Hematopoietic multipotent progenitor cell treated with erythropoietin and hydrocortisone succinate and interleukin-3 and kit ligand, for 15 days (in vitro differentiated cells): Measurements from ENCODE around the gene CARD9.
A peak's percentile ranks its signal among the peaks of the same experiment; 100 is the strongest.

Experiments
- DNase-seq: peaks from one replicate; pipeline ENCODE4 v3.0.0-alpha.2; 2015; ENCODE audit warnings: low spot score

Gene CARD9

DNA sequence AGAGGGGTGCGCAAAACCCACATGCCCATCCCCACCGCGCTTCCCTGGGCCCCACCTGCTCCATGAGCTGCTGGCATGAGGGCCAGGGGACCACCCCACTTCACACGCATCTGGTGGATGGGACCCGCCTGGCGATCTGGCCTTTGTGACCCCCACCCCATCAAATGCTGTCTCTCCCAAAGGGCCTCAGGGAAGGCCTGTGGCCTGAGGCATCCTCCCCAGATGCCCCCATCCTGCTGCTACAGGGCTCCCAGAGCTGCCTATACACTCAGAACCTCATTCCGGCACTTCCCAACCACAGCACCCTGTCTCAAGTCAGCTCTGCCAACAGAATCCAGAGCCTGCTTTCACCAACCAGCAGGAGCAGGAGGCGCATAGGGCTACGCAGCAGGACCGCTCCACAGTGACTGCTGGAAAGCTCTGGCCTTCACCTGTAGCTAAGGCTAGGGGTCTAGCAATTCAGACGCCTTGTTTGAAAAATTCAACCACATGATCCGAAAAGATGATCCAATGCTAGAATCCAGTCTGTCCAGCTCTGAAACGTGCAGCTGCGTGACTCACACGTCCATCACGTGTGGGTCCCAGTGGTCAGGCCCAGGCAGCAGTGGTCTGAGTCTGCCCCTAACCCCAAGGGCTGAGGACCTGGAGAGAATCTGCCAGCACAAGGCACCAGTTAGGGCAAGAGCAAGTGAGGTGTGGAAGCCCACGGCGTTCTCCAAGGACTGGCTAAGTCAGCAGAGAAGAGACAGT, 27.9 kb upstream of the CARD9 start:
- no peak for DNase-seq

DNA sequence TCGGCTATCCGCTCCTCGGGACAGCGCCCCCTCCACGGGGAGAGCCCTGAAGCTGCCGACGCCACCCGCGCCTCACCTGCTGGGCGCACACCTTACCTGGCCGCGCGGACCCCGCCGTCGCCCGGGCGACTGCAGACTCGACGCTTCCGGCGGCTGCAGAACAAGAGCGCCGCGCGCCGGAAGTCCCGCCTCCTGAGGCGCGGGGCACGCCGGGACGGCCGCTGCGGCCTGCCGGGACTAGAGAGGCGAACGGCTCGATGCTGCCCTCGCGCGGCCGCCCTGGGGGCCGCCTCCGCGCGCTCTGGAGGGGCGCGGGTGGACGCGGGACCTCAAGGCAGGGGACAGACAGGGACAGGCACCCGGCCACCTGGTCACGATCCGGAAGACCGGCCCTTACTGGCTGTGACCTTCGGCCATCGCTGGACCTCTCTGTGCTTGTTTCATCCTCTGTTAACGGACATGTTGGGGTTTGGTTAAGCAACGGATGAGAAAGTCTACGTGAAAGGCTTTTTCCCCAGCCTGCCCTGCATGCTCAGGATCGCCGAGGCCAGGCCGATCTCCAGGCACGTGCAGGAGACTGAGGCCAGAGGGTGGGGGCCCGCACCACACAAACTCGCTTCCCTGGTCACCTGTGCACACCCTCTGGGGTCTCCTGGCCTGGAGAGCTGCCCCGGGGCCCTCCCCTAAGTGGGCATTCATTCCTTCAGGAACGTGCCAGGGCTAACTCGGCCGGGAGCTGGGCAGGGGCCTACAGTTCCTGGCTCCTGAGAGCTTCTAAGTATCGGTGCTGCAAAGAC, 26.8 kb upstream of the CARD9 start, which contains the start of gene SNAPC4:
SNAPC4 (minus strand) TSS at position 133 of the 797 bp plus-strand sequence. CDS start 1,742 bp downstream, outside the sequence.
- peak; percentile 90 for DNase-seq

DNA sequence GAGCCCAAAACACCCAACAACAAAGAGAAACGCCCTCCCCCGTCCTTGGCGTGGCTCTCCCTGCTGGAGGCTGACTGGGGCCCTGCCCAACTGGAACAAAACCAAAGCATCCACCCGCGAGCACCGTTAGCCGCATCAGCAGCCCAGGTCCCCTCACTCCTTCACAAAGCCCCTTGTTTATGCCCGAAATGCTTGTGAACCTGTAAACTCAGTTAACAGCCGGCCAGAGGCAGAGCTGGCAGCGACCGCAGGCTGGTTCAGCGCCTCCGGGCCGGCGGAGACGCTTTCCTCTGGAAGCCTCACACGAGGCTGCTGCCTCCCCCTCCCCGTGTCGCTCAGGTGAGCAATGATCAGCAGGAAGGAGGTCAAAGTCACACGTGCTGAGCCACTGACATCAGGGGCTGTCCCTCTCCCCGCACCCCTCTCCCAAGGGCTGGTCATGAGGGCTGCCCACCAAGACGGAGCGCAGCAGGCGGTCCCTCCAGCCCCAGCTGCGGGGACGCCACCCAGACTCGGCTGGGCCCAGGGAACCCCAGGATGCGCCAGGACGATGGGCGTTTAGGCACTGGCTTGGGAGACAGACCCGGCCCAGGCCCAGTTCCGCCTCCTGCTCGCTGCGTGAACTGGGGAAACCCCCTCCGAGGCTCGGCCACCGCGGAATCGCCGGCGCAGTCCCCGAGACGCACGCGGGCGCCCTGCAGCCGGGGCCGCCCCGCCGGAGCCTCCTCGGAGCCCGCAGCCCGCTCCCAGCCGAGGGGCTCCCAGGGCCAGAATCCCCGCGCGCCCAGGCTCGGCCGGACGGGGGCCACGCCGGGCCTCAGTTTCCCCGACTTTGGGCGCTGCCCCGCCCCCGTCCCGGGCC, 25.9 kb upstream of the CARD9 start:
- DNase-seq, result peak; percentile 23

DNA sequence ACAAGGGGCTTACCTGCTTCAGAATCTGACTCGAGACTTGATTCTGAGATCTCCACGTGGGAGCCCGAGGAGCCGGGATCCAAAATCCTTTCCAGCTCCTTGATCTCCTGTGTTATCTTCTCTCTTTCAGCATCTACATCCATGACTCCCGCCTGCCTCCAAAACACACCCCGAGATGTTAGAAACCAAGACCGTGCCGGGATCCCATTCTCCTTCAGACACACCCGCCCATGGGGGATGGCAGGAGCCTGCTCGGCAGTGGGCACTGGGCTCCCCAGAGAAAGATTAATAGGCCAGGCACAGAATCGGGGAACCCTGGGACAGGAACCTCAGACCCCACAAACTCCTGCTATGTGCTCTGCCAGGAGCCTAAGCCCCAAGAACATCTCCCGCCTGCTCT, 24.8 kb upstream of the CARD9 start:
- no peak for DNase-seq

DNA sequence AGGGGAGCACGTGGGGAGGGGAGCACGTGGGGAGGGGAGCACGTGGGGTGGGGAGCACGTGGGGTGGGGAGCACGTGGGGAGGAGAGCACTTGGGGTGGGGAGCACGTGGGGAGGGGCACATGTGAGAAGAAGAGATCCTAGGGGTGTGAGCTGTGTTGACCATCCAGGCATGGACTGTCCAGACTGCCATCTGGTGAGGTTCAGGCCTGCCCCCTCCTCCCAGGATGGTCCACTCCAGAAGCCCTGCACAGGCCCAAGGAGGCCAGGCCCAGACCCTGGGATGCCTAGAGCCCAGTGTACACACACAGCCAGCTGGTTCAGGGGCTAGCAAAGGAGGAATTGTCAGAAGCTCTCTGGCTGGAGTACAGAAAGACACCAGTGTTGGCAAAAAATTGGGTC, 24.2 kb upstream of the CARD9 start:
- DNase-seq, result no peak

DNA sequence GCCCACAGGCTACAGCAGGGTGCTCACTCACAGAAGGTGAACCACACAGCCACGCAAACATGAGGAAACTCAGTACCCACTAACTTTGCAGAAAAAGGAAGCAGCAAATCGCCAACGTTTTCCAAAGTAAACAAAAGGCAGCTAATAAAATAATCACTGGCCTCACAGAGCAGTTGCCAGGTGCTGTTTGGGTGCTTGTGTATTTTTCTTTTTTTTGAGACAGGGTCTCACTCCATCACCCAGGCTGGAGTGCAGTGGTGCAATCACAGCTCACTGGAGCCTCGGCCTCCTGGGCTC, 22.7 kb upstream of the CARD9 start:
- no peak for DNase-seq

DNA sequence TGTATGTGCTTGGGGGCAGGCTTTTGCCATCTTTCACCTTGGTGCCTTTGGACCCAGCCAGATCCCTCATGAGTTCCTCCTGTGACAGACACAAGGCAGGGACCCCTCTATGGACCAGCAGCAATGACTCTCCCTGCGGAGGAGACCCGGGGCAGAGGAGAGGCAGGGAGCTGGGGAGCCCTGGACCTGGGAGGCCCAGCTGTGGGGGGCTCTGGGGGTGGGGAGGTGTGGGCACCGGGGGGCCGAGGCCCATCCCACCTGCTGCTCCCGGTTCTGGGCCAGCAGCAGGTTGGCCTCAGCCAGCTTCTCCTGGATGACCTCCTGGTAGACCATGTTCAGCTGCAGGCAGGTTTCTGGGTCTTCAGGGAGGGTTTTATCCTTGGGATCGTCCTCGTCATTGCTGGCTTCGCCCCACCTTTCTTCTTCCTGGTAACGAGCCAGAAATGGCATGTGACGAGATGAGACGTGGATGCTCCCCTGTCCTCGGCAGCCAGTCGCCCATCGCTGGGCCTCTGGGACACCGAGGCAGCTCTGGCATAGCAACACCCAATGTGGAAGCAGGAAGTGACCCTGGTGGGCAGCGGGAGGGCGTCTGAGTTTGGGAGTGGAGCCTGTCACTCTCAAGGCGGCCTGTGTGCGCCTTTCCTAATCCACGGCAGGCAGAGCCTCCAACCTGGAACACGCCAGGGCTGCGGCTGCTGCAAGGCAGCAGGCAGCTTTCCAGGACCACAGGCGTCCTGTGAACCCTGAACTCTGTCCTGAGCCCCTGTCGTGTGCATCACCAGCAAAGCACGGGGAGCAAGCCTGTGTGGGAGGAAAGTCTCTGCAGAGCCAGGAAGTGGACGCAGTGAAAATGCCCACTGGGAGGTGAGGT, 22.1 kb upstream of the CARD9 start:
- no peak for DNase-seq

DNA sequence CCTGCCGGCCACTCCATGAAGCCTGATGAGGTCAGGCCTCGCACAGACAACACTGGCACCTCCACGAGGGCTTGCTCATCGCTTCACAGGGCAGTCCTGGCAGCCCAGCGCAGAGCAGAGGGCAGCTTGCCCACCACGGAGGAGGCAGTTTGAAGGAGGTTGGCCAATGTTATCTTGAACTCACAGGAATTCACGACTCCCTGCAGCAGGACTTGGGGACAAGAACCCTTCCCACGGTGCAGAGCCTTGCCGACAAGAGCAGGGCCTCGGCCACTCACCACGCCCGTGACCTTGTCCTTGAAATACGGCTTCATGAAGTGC, 21.5 kb upstream of the CARD9 start:
- no peak for DNase-seq

DNA sequence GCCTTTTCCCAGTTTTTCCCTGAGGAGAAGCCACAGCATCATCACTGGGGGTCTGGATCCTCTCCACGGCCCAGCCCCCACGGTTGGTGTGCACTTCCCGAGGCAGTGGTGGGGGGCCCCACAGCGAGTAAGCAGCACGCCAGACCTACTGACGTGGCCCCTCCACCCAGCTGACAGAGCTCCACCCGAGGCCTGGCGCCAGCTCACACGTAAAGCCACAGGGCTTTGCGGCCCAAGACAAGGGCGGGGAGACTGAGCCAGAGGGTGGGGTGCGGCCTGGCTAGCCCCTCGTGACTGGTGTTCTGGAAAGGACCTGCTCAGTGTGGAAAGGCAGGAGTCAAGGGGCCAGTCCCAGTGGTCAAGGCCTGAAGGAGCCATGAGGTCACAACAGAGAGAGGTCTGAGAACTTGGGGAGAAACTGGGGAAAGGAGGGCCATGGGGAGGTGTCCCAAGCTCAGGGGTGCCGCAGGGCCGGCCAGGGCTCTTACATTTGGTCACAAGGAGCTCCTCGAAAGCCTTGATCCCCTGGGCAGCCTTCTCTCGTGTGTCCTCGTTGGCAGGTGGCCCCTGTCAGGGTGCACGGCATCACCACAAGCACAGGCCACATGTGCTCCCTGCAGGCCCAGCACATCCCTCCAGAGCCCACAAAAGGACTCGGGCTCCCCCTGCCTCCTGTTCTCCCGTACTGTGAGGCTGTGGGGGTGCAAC, 21.0 kb upstream of the CARD9 start:
- peak; percentile 20 for DNase-seq

DNA sequence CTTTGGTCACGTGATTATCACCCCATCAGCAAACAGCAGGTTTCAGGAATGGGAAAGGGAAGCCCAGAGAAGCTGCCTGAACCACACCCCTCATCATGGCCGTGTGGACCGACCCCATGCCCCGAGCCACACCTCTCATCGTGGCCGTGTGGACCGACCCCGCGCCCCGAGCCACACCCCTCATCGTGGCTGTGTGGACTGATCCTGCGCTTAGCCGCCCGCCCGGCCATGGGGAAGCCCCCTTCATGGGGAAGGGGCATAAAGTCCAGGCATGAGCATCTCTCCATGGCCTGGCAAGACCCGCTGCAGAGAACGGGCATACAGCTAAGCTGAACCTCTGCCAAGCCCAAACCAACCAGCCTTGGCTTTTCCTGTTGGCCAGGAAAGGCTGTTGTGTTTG, 20.1 kb upstream of the CARD9 start:
- DNase-seq, result no peak

DNA sequence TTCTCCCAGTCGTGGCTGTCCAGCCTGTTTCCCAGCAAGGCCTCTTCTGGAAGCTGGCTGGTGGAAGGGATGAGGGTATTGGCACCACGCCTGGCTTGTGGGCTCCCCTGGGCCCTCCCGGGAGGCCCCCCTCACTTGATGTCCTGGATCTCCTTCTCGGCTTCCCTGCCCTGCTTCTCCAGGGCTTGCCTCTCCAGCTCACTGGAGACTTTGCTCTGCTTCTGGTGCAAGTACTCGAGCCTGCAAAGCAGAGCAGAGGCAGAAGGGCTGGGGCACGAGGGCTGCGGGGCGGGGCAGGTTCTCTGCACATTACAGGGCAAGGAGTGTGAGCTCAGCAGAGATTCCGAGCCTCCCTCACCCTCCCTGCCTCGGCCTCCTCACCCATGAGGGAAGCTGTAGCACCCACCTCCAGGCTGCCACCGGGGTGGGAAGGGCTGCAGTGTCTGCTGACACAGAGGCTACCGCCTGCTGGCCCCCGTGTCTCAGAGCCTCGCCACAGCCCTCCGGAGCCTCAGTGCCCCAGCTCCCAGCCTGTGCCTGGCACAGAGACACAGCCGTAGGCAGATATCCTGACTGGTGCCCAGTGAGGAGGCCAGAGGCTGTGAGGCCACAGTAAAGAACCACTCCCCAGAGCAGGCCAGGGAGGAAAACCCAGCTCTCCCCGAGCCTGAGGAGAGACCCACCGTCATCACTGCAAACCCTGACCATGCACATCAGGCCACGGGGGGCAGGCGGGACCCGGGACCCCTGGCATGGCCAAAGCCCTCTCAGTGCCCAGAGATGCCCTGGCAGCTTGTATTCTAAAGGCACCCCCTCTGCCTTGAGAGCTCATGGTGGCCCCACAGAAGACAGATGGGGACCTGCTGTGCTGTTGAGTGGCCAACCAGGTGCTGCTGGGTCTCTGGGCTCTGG, 19.3 kb upstream of the CARD9 start:
- no peak for DNase-seq

DNA sequence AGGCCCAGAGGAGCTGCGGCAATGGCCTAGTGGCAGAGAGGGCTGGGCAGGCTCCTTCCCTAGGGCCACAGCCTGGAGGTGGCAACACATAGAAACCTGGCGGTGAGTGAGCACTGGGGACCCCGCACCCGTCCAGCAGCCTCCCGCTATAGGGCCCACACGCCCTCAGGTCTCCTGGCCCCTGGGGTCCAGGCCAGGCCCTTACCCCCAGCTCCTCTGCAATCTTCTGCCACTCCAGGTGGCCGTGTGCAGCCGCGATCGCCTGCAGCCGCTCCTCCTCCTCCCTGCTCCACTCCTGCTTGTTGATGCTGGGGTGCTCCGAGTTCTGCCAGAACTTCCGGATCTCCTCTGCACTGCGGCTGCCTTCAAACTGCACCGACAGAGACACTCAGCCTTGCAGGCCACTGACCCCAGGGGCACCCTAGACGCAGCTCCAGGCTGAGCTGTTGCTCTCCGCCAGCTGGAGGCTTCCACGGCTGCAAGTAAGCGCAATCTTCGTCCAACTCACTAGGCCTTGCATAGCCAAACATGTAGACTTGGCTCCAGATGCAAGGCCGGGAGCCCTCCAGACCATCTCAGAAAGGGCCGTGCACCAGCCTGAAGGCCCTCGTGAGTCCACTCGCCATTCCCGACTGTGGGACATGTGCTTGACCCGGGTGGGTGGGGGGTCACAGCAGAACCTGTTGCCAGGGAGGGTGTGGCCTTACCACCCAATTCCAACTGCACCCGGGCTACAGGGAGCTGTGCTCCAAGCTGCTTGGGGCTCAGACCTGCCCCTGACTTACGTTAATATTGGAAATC, 18.5 kb upstream of the CARD9 start:
- DNase-seq, result no peak

DNA sequence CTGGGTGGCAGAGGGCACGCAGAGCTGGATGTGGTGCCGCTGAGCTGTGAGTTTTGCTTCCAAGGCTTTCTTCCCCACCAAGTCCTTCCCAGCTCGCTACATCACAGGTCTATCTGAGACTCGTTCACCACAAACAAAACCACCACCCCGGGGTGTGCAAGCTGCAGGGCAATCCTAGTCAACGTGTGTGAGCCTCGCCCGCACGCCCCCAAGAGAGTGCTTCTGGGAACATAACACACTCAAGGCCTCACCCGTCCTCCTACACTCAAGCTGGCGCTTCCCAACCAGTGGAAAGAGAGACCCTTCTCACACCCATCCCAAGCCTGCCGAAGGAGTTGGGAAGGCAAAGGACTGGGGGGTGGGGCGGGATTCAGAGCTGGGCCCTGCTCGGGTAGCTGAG, 15.9 kb upstream of the CARD9 start:
- DNase-seq, result no peak

DNA sequence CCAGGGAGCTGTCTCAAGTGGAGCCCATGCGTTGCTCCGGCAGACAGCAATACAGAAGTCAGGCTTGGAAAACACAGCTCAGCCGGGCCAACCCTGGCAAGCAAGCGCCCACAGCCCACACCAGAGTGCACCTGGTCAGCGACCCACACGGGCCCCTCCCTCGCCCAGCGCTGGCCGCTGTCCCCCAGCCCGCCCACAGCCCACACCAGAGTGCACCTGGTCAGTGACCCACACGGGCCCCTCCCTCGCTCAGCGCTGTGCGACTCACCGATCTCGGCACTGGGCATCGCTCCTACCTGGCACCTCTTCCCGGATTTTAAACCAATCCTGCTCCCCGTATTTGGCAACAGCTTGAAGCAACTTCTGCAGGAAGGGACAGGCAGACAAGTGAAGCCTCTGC, 13.7 kb upstream of the CARD9 start:
- no peak for DNase-seq

DNA sequence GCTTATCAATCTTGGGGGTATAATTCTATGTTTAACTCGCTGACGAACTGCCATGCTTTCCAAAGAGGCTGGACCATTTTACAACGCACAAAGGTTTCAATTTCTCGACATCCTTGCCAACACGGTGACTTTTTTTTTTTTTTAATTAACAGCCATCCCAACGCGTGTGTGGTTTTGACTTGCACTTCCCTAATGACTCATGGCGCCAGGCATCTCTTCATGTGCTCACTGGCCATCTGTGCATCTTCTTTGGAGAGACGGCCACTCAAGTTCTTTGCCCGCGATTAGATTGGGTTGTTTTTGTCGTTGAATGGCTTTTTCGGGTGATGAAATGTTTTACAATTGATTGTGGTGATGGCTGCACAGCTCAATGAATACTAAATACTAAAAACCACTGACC, 12.5 kb upstream of the CARD9 start:
- DNase-seq, result no peak

DNA sequence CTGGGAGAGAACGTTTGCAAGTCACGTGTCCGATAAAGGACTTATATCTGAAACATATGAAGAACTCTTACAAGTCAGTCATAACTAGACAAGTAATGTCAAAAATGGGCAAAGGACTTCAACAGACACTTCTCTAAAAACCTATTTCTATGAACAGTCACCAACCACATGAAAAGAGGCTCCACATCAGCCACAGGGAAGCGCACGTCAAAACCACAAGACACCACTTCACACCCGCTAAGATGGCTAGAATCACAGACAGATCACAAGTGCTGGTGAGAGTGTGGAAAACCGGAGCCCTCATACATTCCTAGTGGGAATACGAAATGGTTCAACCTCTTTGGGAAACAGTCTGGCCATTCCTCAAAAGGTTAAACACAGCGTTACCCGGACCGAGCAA, 11.5 kb upstream of the CARD9 start:
- DNase-seq, result no peak

DNA sequence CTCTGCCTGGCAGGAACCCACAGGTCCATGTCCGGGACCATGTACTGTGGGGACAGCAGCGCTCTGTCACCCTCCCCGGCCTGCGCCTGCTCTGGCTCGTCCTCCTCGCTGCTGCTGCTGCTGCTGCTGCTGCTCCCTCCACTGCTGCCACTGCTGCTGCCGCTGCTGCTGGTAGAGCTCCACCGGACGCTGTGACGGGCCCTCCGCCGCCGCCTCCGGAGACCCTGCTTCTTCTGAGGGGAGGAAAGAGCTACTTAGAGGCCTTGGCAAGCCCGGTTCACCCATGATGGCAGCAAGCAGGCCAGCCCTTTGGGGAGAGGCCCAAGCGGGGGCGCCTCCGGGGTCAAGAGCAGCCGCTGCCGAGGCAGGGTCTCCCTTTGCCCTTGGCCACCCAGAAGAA, 10.0 kb upstream of the CARD9 start:
- no peak for DNase-seq

DNA sequence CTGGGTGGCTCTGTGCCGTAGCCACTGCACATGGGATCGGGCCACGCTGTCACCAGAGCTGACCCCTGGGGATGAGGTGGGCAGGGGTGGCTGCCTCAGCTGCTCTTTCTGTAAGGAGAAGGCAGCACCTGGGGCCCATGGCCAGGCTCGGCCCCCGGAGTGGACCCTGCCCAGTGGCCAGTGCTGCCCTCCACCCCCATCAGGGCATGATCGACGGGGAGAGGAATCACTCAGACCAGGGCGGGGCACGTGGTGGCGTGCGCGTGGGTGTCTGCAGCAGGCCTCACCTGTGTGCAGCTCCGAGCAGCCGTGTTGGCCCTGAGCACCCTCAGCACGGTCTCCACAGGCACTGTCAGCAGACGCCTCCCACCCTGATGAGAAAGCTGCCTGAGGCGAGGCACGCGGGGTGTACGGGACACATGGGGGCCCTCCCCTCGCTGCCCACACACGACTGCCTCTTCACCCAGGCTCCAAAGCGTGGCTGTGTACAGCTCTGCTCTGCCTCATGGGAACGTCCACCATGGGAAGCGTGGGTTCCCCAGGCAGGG, 8.6 kb upstream of the CARD9 start:
- DNase-seq, result no peak

DNA sequence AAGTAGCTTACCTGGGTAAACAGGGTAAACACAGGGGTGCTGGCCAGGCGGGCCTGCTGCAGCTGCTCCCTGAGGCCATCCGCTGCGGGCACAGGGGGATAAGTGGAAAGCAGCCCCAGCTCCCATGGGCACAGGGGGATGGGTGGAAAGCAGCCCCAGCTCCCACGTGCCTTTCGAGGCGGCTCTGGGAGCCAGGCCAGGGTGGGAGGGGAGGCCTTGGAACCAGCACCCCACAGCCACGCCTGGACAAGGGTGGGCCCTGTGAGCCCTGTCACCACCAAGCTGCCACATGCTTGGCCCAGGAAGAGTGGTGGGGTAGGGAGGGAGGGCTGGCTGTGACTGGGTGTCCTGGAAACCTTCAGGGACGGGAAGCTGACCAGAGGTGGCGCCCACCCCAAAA, 7.8 kb upstream of the CARD9 start:
- no peak for DNase-seq
